ENCODE results near the gene TRIM31. TPM values are rescaled to one million over a fixed set of nuclear protein-coding genes. Genes with fewer than 3 reads are reported as not detected.
A peak's percentile ranks its signal among the peaks of the same experiment; 100 is the strongest.

TRIM31 gene
- total RNA-seq, 1 donor from 2014 or later = 0.35 TPM

DNA sequence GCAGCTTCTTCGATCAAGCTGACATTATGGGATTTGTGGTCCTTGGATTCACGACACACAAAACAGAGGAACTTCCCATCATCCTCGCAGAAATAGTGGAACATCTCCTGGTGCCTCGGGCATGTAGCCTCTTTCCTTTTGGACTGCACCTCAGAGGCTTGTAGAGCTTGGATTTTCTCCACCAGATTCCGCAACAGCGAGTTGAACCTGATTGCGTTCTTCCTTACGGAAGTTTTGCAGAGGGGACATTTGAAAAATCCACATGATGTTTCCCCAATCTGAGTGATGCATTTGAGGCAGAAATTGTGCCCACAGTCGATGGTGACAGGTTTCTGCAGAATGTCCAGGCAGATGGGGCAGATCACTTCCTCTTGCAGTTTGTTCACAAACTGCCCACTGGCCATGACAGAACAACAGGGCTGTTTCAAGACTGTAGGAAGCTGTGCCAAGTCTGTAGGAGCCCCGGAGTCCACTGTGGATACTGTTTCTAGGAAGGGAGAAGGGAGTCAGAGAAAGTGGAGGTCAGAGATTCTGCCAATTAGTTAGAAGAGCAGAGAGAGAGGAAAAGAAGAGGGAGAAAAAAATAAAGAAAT lies 392 bp downstream of the TRIM31 start:
- DNase-seq (no peak), ATAC-seq (peak; percentile 39)
- Histone ChIP-seq H3K27me3 (peaks cover 54% of the 10 kb centered on the region), H3K9me3 (no peaks in the 10 kb centered on the region), H3K36me3 (no peaks in the 10 kb centered on the region), H3K4me1 (no peaks in the 10 kb centered on the region), H3K4me3 (no peak overlapping the region), H3K27ac (no peak overlapping the region)
- intact Hi-C loops (cut with DNase I) = no loop called here
- TF ChIP-seq, protein P1, sequence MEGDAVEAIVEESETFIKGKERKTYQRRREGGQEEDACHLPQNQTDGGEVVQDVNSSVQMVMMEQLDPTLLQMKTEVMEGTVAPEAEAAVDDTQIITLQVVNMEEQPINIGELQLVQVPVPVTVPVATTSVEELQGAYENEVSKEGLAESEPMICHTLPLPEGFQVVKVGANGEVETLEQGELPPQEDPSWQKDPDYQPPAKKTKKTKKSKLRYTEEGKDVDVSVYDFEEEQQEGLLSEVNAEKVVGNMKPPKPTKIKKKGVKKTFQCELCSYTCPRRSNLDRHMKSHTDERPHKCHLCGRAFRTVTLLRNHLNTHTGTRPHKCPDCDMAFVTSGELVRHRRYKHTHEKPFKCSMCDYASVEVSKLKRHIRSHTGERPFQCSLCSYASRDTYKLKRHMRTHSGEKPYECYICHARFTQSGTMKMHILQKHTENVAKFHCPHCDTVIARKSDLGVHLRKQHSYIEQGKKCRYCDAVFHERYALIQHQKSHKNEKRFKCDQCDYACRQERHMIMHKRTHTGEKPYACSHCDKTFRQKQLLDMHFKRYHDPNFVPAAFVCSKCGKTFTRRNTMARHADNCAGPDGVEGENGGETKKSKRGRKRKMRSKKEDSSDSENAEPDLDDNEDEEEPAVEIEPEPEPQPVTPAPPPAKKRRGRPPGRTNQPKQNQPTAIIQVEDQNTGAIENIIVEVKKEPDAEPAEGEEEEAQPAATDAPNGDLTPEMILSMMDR (IDR thresholded peaks at IDR 0.05) = no peak

DNA sequence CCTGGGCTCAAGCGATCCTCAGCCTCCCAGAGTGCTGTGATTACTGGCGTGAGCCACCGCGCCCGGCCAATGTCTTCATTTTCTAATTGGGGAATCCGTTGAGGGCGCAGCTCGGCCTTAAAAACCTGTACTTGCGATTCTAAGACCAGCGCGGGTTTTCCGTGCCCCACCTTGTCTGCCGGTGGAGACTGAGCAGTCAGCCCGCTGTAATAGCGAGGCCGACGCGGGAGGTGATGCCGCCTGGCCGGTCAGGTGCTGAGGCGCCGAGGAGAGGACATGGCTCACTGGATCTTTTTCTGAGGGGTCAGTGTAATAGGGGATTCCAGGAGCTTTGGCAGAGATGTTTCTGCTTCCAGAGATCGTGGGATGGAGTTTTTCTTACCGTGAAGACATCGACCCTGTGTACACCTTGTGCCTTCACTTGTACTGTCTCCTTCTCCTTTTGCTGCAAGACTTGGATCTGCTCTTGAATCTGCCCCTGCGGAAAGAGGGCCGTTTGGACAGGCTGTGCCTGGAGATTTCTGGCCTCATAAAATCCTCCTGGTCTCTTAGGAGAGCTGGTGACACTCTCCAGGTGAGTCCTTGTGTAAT lies 1.5 kb downstream of the TRIM31 start:
- ATAC-seq (no peak), DNase-seq (no peak)
- TF ChIP-seq, protein P1 (IDR thresholded peaks at IDR 0.05) = no peak
- no peaks in the 10 kb centered on the region for H3K4me1 ChIP-seq
- no peak overlapping the region for H3K4me3 ChIP-seq
- peaks cover 47% of the 10 kb centered on the region for H3K27me3 ChIP-seq
- no peak overlapping the region for H3K27ac ChIP-seq
- H3K9me3 ChIP-seq = no peaks in the 10 kb centered on the region
- intact Hi-C loops (cut with DNase I) = no loop called here
- no peaks in the 10 kb centered on the region for H3K36me3 ChIP-seq

DNA sequence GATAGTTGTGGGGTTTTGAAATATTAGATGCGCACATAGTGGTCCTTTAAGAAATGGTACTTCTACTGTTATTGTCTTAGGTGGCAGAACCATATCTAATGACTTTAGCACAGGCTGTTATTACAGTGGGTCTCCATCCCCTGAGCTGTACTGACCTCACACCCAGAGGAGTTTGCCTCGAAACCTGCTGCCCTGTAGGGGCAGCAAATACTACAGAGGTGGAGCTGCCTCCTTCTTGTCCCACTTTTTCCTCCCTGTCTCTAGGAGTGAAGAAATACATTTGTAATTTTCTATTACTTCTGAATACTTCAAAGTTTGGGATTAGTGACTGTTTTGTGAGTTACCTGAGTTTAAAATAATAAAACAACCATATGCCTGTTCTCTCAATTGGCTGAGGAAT lies 8.2 kb downstream of the TRIM31 start:
- H3K4me1 ChIP-seq = peaks cover 30% of the 10 kb centered on the region
- TF ChIP-seq, protein P1 (IDR thresholded peaks at IDR 0.05) = no peak
- DNase-seq (no peak), ATAC-seq (no peak)
- H3K27ac ChIP-seq = no peak overlapping the region
- intact Hi-C loops (cut with DNase I) = no loop called here
- H3K27me3 ChIP-seq = peaks cover 31% of the 10 kb centered on the region
- H3K4me3 ChIP-seq = no peak overlapping the region
- H3K9me3 ChIP-seq = no peaks in the 10 kb centered on the region
- H3K36me3 ChIP-seq = no peaks in the 10 kb centered on the region

- ATAC-seq (no peak), DNase-seq (no peak)
- peak overlapping the region; percentile 46 for H3K4me3 ChIP-seq
- H3K36me3 ChIP-seq = no peaks in the 10 kb centered on the region
- H3K27ac ChIP-seq = no peak overlapping the region
- TF ChIP-seq, protein P1 (IDR thresholded peaks at IDR 0.05) = no peak
- no peaks in the 10 kb centered on the region for H3K9me3 ChIP-seq
- H3K27me3 ChIP-seq = peaks cover 24% of the 10 kb centered on the region
- intact Hi-C loops (cut with DNase I) = no loop called here
- peaks cover 31% of the 10 kb centered on the region for H3K4me1 ChIP-seq
Observed at GRCh38 chr6:30103872-30104179, 9.1 kb downstream of the TRIM31 start.

GRCh38 chr6:30102970-30103871 lies 9.7 kb downstream of the TRIM31 start:
- TF ChIP-seq, protein P1 (IDR thresholded peaks at IDR 0.05) = peak; percentile 88
- intact Hi-C loops (cut with DNase I) = no loop called here
- DNase-seq (peak; percentile 88), ATAC-seq (peak; percentile 86)
- peak overlapping the region; percentile 46 for H3K4me3 ChIP-seq
- peaks cover 31% of the 10 kb centered on the region for H3K4me1 ChIP-seq
- peak overlapping the region; percentile 52 for H3K27ac ChIP-seq
- H3K27me3 ChIP-seq = peaks cover 23% of the 10 kb centered on the region
- H3K9me3 ChIP-seq = no peaks in the 10 kb centered on the region
- no peaks in the 10 kb centered on the region for H3K36me3 ChIP-seq

Data from upper lobe of right lung (tissue), 1 donor.